ENCODE measurements around the gene CDC42. TPM values are rescaled to one million over a fixed set of nuclear protein-coding genes. Genes with fewer than 3 reads are reported as not detected.

CDC42 gene
- total and polyA plus RNA-seq, 2 of the 13 experiments (the other 11 are each of a cell fraction or from before 2014, with no cell fraction given), result 138 to 237 TPM

GRCh38 chr1:22048351-22049192 lies 3.9 kb upstream of the CDC42 start (continued):
- TF ChIP-seq HMGXB3 (CRISPR knock-in tag; IDR thresholded peaks at IDR 0.05; ENCODE audit: borderline replicate concordance) (no peak), PAWR (CRISPR knock-in tag; IDR thresholded peaks at IDR 0.05; ENCODE audit: borderline replicate concordance) (no peak), POLR2G (IDR thresholded peaks at IDR 0.05; ENCODE audit: low read depth, low read length) (no peak), TGIF2 (CRISPR knock-in tag; IDR thresholded peaks at IDR 0.05) (no peak; the same call in 1 of the 2 replicates), YEATS4 (CRISPR knock-in tag; IDR thresholded peaks at IDR 0.05; ENCODE audit: borderline replicate concordance) (no peak), PAF1 (CRISPR knock-in tag; IDR thresholded peaks at IDR 0.05) (no peak), ZNF136 (CRISPR knock-in tag; IDR thresholded peaks at IDR 0.05; ENCODE audit: low read depth) (no peak), ZNF777 (CRISPR knock-in tag; IDR thresholded peaks at IDR 0.05) (no peak), ZNF780A (CRISPR knock-in tag; IDR thresholded peaks at IDR 0.05) (no peak), ZNF121 (CRISPR knock-in tag; IDR thresholded peaks at IDR 0.05) (no peak), HOMEZ (CRISPR knock-in tag; IDR thresholded peaks at IDR 0.05; ENCODE audit: low read depth) (peak; percentile 23; the same call in 1 of the 2 replicates), ESRRA (CRISPR knock-in tag; IDR thresholded peaks at IDR 0.05; ENCODE audit: low read depth) (no peak), ZNF792 (CRISPR knock-in tag; IDR thresholded peaks at IDR 0.05) (no peak), ZNF891 (CRISPR knock-in tag; IDR thresholded peaks at IDR 0.05) (no peak), PHF21A (CRISPR knock-in tag; IDR thresholded peaks at IDR 0.05) (peak; percentile 41; the same call in 1 of the 2 replicates), ARID5B (CRISPR knock-in tag; IDR thresholded peaks at IDR 0.05) (0 out of 2 replicates have a peak, but pooled peaks have one; percentile 10), KLF12 (CRISPR knock-in tag; IDR thresholded peaks at IDR 0.05; ENCODE audit: borderline replicate concordance) (no peak), KAT8 (CRISPR knock-in tag; IDR thresholded peaks at IDR 0.05) (0 out of 2 replicates have a peak, but pooled peaks have one; percentile 15), MIER2 (CRISPR knock-in tag; IDR thresholded peaks at IDR 0.05) (no peak), ZSCAN22 (CRISPR knock-in tag; IDR thresholded peaks at IDR 0.05) (no peak), ERF (CRISPR knock-in tag; IDR thresholded peaks at IDR 0.05) (no peak), RFX5 (IDR thresholded peaks at IDR 0.05; ENCODE audit: low read depth, low read length) (peak; percentile 7; the same call in 1 of the 2 replicates)

Data from HepG2 (cell line).